Lower leg skin (tissue), 4 donors: Measurements from ENCODE around the gene GHR. TPM values are rescaled to one million over a fixed set of nuclear protein-coding genes. Genes with fewer than 3 reads are reported as not detected.

Source experiments
- DNase-seq, 2 donors: peaks; one replicate each; pipeline ENCODE4 v3.0.0-alpha.2; 2019; ENCODE audit warnings: low spot score in 2 of 2
- H3K4me3 ChIP-seq: fragments of 200-600 bp; sonication (generic); 2 replicates; pipeline ENCODE4 v1.5.1; 2017; ENCODE audit warnings: mild to moderate bottlenecking, low read depth; ENCODE audit not compliant: poor library complexity, severe bottlenecking
- CTCF ChIP-seq, 3 donors: fragments of 450-650 bp; IDR thresholded peaks; one replicate each; pipeline ENCODE4 v1.5.1; 2016; ENCODE audit warnings: antibody characterized with exemption in 3 of 3, mild to moderate bottlenecking in 3 of 3, moderate library complexity in 2 of 3
- POLR2A ChIP-seq, 2 donors: fragments of 450-650 bp; IDR thresholded peaks; one replicate each; pipeline ENCODE4 v1.6.1; 2016 to 2017; ENCODE audit warnings: antibody characterized with exemption in 2 of 2, mild to moderate bottlenecking in 1 of 2, moderate library complexity in 1 of 2
- WGBS, 2 donors: methylation state at CpG; one replicate each; pipeline ENCODE4 v1.1.5; 2018; 5-methylcytosine and 5-hydroxymethylcytosine counted together
- intact Hi-C: fragments of 100-400 bp; cut with DNase I; formaldehyde crosslinking; loops from one replicate; pipeline ENCODE4 v1.15.0; 2023; ENCODE audit warnings: low total_unique reads
- total RNA-seq, 4 donors: library from RNA; depleted of rRNA; stranded (reverse); fragments of >200 nt; gene quantifications; one replicate each; pipeline ENCODE4 v1.1.0, GENCODE V29; 2016

The GHR gene
- total RNA-seq, 4 donors from 2014 or later, result 10.5 to 23.1 (median 14.2) TPM

DNA sequence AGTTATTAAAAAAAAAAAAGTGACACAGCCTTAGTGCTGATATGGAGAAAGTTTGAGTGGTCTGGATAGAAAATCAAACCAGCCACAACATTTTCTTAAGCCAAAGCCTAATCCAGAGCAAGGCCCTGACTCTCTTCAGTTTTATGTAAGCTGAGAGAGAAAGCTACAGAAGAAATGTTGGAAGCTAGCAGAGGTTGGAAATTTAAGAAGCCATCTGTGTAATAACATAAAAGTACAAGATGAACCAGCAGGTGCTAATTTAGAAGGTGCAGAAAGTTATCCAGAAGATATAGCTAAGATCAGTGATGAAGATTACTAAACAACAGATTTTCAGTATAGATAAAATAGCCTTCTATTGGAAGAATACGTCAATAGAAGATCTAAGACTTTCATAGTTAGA lies 102.9 kb downstream of the GHR start:
- TF ChIP-seq POLR2A (IDR thresholded peaks at IDR 0.05) (no peak), CTCF (IDR thresholded peaks at IDR 0.05) (no peak)
- no peak for DNase-seq
- WGBS, 2 donors, result 90 to 97% methylated on average over 1 of the region's 1 CpG
- no peak overlapping the region for H3K4me3 ChIP-seq
- intact Hi-C loops, result no loop called here

GRCh38 chr5:42531611-42532010 lies 108.4 kb downstream of the GHR start:
- TF ChIP-seq POLR2A (IDR thresholded peaks at IDR 0.05) (no peak), CTCF (IDR thresholded peaks at IDR 0.05) (no peak)
- no peak for DNase-seq
- intact Hi-C loops, result no loop called here
- 35 to 73% methylated on average over 2 of the region's 2 CpGs for WGBS, 2 donors
- no peak overlapping the region for H3K4me3 ChIP-seq

GRCh38 chr5:42542106-42542505 lies 118.9 kb downstream of the GHR start:
- no peak for TF ChIP-seq CTCF (IDR thresholded peaks at IDR 0.05)
- TF ChIP-seq POLR2A (IDR thresholded peaks at IDR 0.05), result no peak
- no peak for DNase-seq
- H3K4me3 ChIP-seq, result no peak overlapping the region
- intact Hi-C loops, result no loop called here

GRCh38 chr5:42543774-42544173 lies 120.5 kb downstream of the GHR start:
- TF ChIP-seq POLR2A (IDR thresholded peaks at IDR 0.05) (no peak), CTCF (IDR thresholded peaks at IDR 0.05) (no peak)
- no peak overlapping the region for H3K4me3 ChIP-seq
- intact Hi-C loops, result no loop called here
- no peak for DNase-seq
- WGBS, 2 donors, result 84 to 89% methylated on average over 3 of the region's 3 CpGs

DNA sequence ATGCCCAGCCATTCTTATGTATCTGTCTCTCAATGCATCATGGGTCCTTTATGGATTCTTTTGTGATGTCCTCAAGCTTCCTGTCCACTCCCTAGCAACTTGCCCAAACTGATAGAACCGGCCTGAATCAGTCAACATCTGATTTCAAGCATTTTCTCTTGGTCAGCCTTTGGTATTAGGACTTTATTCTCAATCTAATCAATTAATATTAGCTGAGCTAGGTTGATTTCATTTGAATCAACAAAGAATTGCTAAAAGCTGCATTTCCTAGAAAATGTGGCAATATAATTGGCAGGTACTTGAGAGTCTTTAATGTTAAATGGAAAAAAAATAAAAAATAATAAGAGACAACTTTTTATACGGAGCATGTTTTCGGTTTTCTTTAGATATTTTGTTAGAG lies 121.8 kb downstream of the GHR start:
- no peak overlapping the region for H3K4me3 ChIP-seq
- DNase-seq, result no peak
- no peak for TF ChIP-seq POLR2A (IDR thresholded peaks at IDR 0.05)
- no peak for TF ChIP-seq CTCF (IDR thresholded peaks at IDR 0.05)
- 89 to 94% methylated on average over 3 of the region's 3 CpGs for WGBS, 2 donors
- intact Hi-C loops, result no loop called here

DNA sequence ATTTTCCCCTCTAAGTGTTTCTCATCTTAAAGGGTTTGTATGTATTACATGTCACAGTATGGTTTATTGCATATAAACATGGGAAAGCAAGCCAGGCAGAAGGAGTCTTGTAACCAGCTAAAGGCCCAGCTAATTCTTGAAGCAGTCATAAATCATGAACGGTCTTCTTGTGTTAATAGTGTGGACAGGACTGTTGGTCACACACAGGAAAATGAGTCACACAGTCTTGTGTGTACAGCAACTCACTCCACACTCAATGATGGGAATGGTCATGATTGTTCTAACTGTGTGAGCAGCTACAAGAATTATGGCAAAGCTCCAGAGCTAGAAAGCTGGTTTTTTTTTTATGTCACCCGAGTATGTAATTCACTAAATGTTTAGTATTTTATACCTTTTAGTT lies 123.9 kb downstream of the GHR start:
- TF ChIP-seq CTCF (IDR thresholded peaks at IDR 0.05) (no peak), POLR2A (IDR thresholded peaks at IDR 0.05) (no peak)
- H3K4me3 ChIP-seq, result no peak overlapping the region
- intact Hi-C loops, result no loop called here
- WGBS, 2 donors, result 54 to 56% methylated on average over 2 of the region's 2 CpGs
- DNase-seq, result no peak
